SK-N-MC (cell line): ENCODE data around the gene USP48.

ENCODE experiments used
- DNase-seq: peaks from one replicate; pipeline ENCODE4 v3.0.0-alpha.2; 2011; ENCODE audit warnings: low read depth, low spot score
- H3K27ac ChIP-seq: fragments of 200-600 bp; sonication (generic); 2 replicates; pipeline ENCODE4 v1.5.1; 2016; ENCODE audit warnings: mixed run types
- H3K36me3 ChIP-seq: fragments of 200-600 bp; sonication (generic); 2 replicates; pipeline ENCODE4 v1.6.1; 2017; ENCODE audit warnings: antibody characterized with exemption, low read length, mixed read lengths; ENCODE audit not compliant: insufficient read depth
- H3K4me3 ChIP-seq: fragments of 200-600 bp; sonication (generic); 2 replicates; pipeline ENCODE4 v1.5.1; 2016
- H3K9ac ChIP-seq: fragments of 200-600 bp; sonication (generic); 2 replicates; pipeline ENCODE4 v1.8.0; 2017; ENCODE audit warnings: mixed run types, mixed read lengths; ENCODE audit not compliant: insufficient read length
- H3K9me3 ChIP-seq: fragments of 200-600 bp; sonication (generic); 2 replicates; pipeline ENCODE4 v1.6.1; 2017; ENCODE audit warnings: low read depth, mild to moderate bottlenecking, antibody characterized with exemption, low read length, moderate library complexity, mixed read lengths
- EZH2 ChIP-seq: fragments of 200-600 bp; sonication (generic); IDR thresholded peaks from one replicate; pipeline ENCODE4 v1.6.1; 2017; ENCODE audit warnings: antibody characterized with exemption
- FOXP2 ChIP-seq: optimal IDR thresholded peaks from 2 replicates; pipeline ENCODE3; 2011; ENCODE audit warnings: mild to moderate bottlenecking, moderate library complexity; ENCODE audit not compliant: insufficient read depth; ENCODE audit errors: extremely low read length, control extremely low read depth
- POLR2AphosphoS5 ChIP-seq: IDR thresholded peaks from 2 replicates; pipeline ENCODE4 v1.6.1; 2012; ENCODE audit warnings: mild to moderate bottlenecking, low read depth, low read length, borderline replicate concordance

Gene USP48

GRCh38 chr1:21628798-21629393 is 154.1 kb downstream of the USP48 start:
- Histone ChIP-seq H3K27ac (peak overlapping the region; percentile 42; the same call in 1 of the 2 replicates), H3K9me3 (no peaks in the 10 kb centered on the region), H3K4me3 (0 out of 2 replicates have a peak overlapping the region, but pooled peaks have one; percentile 18), H3K9ac (no peak overlapping the region), H3K36me3 (no peaks in the 10 kb centered on the region; the same call in 1 of the 2 replicates)
- TF ChIP-seq FOXP2: no peak
- no peak for TF ChIP-seq POLR2AphosphoS5
- no peak for TF ChIP-seq EZH2
- DNase-seq: no peak
